Left renal cortex interstitium (tissue), 4 donors: Measurements from ENCODE around the gene TRIM16. TPM values are rescaled to one million over a fixed set of nuclear protein-coding genes. Genes with fewer than 3 reads are reported as not detected.
"Not testable (repeated sequence)": the region's sequence is repeated elsewhere in the genome, so short reads cannot be mapped to it uniquely, and the experiment has no call there.

Source experiments
- DNase-seq, 4 donors: peaks; one replicate each; pipeline ENCODE4 v3.0.0-alpha.2; 2013; ENCODE audit warnings: low read depth in 4 of 4, low spot score in 2 of 4, missing footprints in 1 of 4
- polyA plus RNA-seq, 4 donors: library from polyadenylated mRNA; unstranded; fragments of 120-200 nt; gene quantifications; one replicate each; pipeline ENCODE4 v1.2.1, GENCODE V29; 2013; ENCODE audit not compliant: insufficient read length in 4 of 4

TRIM16 gene
- 10 to 100 TPM; 23.4 to 26.9 (median 25.4) TPM for polyA plus RNA-seq

DNA sequence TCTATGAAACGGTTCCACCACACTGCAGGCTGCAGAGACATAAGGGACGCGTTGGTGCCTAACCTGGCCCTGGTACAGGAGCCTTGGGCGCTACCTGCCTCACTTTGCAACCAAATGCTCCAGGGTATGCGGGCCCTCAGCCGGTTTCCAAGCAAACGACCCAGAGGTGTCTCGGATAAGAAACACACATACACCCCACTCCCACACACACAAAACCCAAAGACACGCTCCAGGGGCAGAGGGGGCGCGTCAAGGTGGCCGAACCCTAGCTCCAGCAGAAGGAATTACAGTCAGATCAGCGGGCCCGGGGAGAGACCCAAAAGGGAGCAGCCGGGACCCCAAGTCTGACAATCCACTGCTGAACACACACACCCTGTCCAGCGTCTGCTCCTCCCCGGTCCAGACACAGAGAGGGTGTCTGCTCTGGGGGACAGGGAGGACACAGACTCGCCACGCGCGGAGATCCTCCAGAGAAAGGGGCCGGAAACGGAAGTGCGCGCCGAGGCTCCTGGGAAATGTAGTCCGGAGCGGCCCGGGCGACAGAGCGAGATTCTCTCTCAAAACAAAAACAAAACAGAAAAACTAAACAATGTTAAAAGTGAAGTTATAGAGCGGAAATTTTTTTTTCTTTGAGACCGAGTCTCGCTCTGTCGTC is at the start of gene TRIM16:
Gene TRIM16, minus strand, starts transcription at position 488 of the 655 bp plus-strand sequence. CDS start 32,702 bp downstream, outside the sequence.
- DNase-seq: peak in 3 of 4 donors; percentile 43 to 56 (median 51)

- DNase-seq: not testable (repeated sequence)
Measured at GRCh38 chr17:15733174-15733789, 49.2 kb upstream of the TRIM16 start.

DNA sequence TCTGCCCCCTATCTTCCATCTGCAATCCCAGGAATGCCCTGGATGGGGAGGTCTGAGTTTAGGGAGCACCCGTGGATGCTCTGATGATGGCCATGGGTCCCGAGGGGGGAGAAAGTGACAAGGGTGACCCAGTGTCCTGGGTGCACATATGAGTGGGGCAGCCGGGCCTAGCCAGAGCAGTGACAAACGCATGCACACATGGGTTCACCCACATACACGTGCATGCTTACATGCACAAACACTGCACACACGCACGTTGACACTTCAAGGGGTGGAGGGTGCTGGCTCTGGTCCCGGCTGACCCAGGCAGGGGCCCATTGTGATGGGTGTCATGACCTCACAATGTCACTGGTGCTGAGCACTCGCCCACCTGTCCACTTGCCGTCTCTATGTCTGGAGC is 47.8 kb upstream of the TRIM16 start, which contains the start of gene TBC1D26:
Gene TBC1D26, plus strand, starts transcription at position 384 of the 400 bp plus-strand sequence. CDS start 3,066 bp downstream, outside the sequence.
- DNase-seq: not testable (repeated sequence)

- not testable (repeated sequence) for DNase-seq
Measured at GRCh38 chr17:15730535-15730934, 46.4 kb upstream of the TRIM16 start.

- DNase-seq: peak in 1 of 4 donors; percentile 3
Measured at GRCh38 chr17:15716601-15717563, 32.8 kb upstream of the TRIM16 start.

GRCh38 chr17:15708879-15709278 is 24.8 kb upstream of the TRIM16 start:
- not testable (repeated sequence) for DNase-seq

DNA sequence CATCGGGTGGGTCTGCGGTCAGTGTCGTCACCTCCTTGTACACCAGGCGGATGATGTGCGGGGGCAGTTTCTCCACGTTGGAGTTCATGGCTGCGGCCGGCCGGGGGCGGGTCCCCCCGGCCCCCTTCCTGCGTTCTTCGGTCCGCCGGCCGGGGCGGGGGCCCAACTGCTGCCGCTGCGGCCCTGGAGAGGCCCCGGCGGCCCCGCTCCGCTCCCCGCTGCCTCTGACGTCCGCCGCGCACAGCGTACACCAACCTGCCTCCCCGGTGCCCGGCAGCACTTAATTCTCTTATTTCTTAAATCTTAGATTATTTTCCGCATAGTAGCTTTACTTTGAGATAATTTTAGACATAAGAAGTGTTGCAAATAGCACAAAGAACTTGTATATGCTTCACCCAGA is 20.7 kb upstream of the TRIM16 start:
- DNase-seq: not testable (repeated sequence)

DNA sequence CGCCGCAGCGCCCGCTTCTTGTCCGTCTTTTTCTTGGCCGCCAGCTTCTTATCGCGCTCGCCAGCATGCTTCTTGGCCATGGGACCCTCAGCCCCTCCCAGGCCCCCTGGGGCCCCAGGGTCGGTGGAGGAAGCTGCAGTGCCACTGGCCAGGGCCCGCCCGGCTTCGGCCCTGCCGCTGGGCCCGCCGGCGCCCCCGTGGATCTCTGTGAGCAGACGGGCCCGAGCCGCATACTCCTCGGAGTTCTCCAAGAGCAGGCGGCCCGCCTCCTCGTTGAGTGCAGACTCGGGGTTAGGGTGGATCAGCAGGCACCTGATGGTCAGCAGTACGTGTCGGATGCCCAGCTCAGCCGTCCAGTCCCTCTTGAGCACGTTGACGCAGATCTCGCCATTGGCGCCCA is 20.1 kb upstream of the TRIM16 start:
- not testable (repeated sequence) for DNase-seq

GRCh38 chr17:15699937-15700336 is 15.8 kb upstream of the TRIM16 start:
- DNase-seq: not testable (repeated sequence)

GRCh38 chr17:15699413-15699924 is 15.4 kb upstream of the TRIM16 start, which contains the start of gene ZNF286A:
ZNF286A (plus strand) TSS chr17:15699752; CDS start chr17:15700330, 578 bp downstream.
- peak; percentile 90 to 98 (median 97) for DNase-seq

GRCh38 chr17:15698967-15699366 is 14.9 kb upstream of the TRIM16 start:
- DNase-seq: peak in 1 of 4 donors; percentile 13

DNA sequence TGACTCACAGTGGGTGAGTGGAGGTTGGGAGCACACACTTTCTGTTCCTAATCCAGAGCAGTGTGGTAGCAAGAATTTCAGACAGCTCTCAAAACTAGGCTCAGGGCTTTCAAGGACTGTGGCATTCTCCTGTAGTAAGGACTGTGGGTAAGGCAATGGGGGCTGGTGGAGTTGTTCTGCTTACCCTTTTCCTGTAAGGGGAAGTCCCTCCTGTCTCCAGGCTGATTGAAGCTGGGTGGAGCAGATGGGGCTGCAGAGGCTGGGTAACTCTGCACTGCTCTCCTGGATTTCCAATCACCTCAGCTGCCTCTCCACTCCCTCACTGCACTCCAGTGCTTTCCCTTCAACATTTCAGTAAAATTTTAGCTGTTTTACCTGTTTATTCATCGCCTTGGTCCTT is 3.4 kb upstream of the TRIM16 start:
- DNase-seq: not testable (repeated sequence)

- DNase-seq: not testable (repeated sequence)
Measured at GRCh38 chr17:15683135-15683534, 976 bp downstream of the TRIM16 start.

DNA sequence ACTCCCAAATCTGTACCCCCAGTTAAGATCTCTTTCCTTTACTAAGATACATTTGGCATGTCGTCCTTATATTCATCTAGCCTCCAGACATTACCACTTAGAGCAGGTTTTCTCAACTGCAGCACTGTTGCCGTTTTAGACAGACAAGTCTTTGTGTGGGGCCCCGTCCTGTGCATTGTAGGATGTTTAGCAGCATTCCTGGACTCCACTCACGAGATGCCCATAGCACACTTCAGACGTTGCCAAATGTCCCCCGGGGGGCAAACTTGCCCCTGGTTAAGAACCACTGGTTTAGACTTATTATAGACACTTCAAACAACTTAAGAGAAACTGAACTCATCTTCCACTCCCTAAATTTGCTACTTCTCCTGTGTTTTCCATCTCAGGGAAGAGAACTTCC is 8.1 kb downstream of the TRIM16 start:
- DNase-seq: not testable (repeated sequence)

DNA sequence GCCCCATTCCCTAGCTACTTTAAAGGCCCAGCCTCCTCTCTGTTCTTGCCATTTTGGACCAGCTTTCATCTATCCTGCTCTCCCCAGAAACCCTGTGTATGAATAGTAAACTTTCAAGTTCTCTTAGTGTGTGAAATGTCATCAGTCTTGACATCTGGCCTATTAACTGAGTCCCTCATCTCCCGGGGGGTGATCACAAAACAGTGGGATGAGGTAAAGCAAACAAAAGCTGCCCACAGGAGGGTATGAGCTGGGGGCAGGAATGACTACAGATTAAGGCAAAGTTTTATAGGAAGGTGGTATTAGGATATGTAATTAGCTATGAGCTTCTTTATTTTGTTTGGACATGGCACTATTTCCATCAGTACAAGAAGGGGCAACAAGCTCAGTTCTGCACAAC is 9.5 kb downstream of the TRIM16 start:
- not testable (repeated sequence) for DNase-seq

- not testable (repeated sequence) for DNase-seq
Measured at GRCh38 chr17:15669526-15669925, 14.6 kb downstream of the TRIM16 start.

DNA sequence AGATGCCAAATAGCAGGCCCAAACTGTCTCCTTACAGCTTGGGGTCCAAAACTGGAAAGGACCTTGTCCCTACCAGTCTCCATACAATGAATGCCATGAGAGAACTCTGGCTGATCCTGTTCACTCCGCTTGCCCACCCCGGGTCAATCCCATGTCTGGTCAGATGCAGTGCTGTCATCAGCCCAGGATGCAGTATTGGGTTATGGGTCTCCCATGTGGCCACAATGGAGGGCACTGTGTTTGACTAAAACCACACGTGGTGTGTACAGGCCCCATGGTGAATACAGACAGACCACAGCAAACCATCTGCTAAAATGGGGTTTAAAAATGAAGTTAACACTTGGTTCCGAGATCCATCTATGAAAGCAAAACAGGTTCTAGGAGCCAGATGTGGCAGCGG is 20.4 kb downstream of the TRIM16 start:
- no peak for DNase-seq

- DNase-seq: no peak
Measured at GRCh38 chr17:15663176-15663575, 20.9 kb downstream of the TRIM16 start.

DNA sequence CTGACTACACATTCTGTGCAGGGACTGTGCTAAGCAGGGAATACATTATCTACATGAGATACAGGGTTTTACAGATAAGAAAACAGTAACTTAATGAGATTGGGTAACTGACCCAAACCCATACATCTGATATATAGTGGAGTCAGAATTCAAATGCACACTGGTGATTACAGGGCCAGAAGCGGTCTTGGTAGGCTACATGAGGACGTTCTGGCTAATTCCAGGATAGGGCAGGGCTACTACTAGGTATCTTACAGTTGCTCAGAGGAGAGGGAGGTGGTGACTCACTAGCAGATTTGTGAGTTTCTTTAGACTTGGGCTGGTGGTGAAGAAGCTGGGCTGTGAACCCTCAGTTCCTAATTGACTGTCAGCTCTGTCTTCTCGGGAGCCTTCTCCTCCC is 21.4 kb downstream of the TRIM16 start:
- DNase-seq: no peak

- no peak for DNase-seq
Measured at GRCh38 chr17:15660077-15660476, 24.0 kb downstream of the TRIM16 start.
